Smooth muscle cell (in vitro differentiated cells): ENCODE measurements around the gene SEMA4D. TPM values are rescaled to one million over a fixed set of nuclear protein-coding genes. Genes with fewer than 3 reads are reported as not detected.
"Not testable (repeated sequence)": the region's sequence is repeated elsewhere in the genome, so short reads cannot be mapped to it uniquely, and the experiment has no call there.

Source experiments
- DNase-seq: peaks from one replicate; lab custom pipeline; 2025; ENCODE audit not compliant: unreplicated experiment; lab: John Stamatoyannopoulos, UW
- H2AFZ ChIP-seq: fragments of 200-600 bp; sonication (generic); 2 replicates; pipeline ENCODE4 v1.6.0; 2016; ENCODE audit warnings: antibody characterized with exemption, low read depth, mild to moderate bottlenecking
- H3F3A ChIP-seq: fragments of 200-600 bp; sonication (generic); 2 replicates; pipeline ENCODE4 v1.6.0; 2017; ENCODE audit warnings: antibody characterized with exemption, low read depth
- H3K27ac ChIP-seq: fragments of 200-600 bp; sonication (generic); 2 replicates; pipeline ENCODE4 v1.5.1; 2016; ENCODE audit warnings: low read depth, mild to moderate bottlenecking
- H3K27me3 ChIP-seq: fragments of 200-600 bp; sonication (generic); 2 replicates; pipeline ENCODE4 v1.6.1; 2016; ENCODE audit warnings: low read depth, mild to moderate bottlenecking
- H3K36me3 ChIP-seq: fragments of 200-600 bp; sonication (generic); 2 replicates; pipeline ENCODE4 v1.5.1; 2016; ENCODE audit warnings: low read depth
- H3K4me1 ChIP-seq: fragments of 200-600 bp; sonication (generic); 2 replicates; pipeline ENCODE4 v1.5.1; 2016; ENCODE audit warnings: low read depth
- H3K4me2 ChIP-seq: fragments of 200-600 bp; sonication (generic); 2 replicates; pipeline ENCODE4 v1.6.0; 2016; ENCODE audit warnings: mild to moderate bottlenecking
- H3K4me3 ChIP-seq: fragments of 200-600 bp; sonication (generic); 2 replicates; pipeline ENCODE4 v1.5.1; 2016; ENCODE audit warnings: mild to moderate bottlenecking
- H3K79me2 ChIP-seq: fragments of 200-600 bp; sonication (generic); 2 replicates; pipeline ENCODE4 v1.6.0; 2016; ENCODE audit warnings: low read depth, mild to moderate bottlenecking
- H3K9ac ChIP-seq: fragments of 200-600 bp; sonication (generic); 2 replicates; pipeline ENCODE4 v1.6.0; 2016; ENCODE audit warnings: low read depth
- H3K9me3 ChIP-seq: fragments of 200-600 bp; sonication (generic); replicated peaks from 2 replicates; pipeline ENCODE4 v1.5.1; 2016; ENCODE audit warnings: low read depth
- H4K20me1 ChIP-seq: fragments of 200-600 bp; sonication (generic); 2 replicates; pipeline ENCODE4 v1.6.0; 2016; ENCODE audit warnings: low read depth
- WGBS: methylation state at CpG from one replicate; pipeline ENCODE4 v1.1.7; 2016; ENCODE audit warnings: low lambda C conversion rate; 5-methylcytosine and 5-hydroxymethylcytosine counted together
- polyA plus RNA-seq: library from polyadenylated mRNA; unstranded; fragments of >200 nt; fragmentation: Nextera tagmentation; extraction: Ambion mirVana; gene quantifications from 2 replicates; pipeline ENCODE4 v1.2.1, GENCODE V29; 2016
- total RNA-seq: library from RNA; depleted of rRNA; stranded (reverse); fragments of >200 nt; gene quantifications from 2 replicates; pipeline ENCODE4 v1.2.3, GENCODE V29; 2014
- TF ChIP-seq, protein P1 (sequence below): fragments of 200-600 bp; sonication (generic); IDR thresholded peaks from 2 replicates; pipeline ENCODE4 v1.5.1; 2017; ENCODE audit warnings: borderline replicate concordance, mild to moderate bottlenecking, antibody characterized with exemption; ENCODE audit not compliant: insufficient read depth, poor library complexity, severe bottlenecking

SEMA4D gene
- total and polyA plus RNA-seq, 2 experiments from 2014 or later = 0.63 to 2.7 TPM

DNA sequence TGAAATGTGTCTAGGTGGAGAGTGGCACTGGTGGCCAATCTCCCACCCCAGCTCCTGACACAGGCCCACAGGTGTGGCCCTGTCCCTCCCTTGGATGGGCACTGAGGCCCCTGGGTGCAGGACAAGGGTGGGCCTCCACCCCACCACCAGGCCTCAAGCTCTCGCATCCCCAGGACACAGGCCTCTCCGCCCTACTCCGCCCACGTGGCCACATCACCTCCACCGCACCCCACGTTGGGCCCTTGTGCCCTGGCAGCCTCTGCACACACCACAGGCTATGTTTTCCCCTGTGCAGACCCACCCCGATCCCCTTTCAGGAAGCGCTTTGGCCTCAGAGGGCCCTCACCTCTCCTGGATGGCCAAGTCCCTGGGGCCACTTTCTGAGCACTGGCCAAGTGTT is 124.9 kb downstream of the SEMA4D start:
- no peaks in the 10 kb centered on the region for H3F3A ChIP-seq
- TF ChIP-seq, protein P1, sequence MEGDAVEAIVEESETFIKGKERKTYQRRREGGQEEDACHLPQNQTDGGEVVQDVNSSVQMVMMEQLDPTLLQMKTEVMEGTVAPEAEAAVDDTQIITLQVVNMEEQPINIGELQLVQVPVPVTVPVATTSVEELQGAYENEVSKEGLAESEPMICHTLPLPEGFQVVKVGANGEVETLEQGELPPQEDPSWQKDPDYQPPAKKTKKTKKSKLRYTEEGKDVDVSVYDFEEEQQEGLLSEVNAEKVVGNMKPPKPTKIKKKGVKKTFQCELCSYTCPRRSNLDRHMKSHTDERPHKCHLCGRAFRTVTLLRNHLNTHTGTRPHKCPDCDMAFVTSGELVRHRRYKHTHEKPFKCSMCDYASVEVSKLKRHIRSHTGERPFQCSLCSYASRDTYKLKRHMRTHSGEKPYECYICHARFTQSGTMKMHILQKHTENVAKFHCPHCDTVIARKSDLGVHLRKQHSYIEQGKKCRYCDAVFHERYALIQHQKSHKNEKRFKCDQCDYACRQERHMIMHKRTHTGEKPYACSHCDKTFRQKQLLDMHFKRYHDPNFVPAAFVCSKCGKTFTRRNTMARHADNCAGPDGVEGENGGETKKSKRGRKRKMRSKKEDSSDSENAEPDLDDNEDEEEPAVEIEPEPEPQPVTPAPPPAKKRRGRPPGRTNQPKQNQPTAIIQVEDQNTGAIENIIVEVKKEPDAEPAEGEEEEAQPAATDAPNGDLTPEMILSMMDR = no peak

DNA sequence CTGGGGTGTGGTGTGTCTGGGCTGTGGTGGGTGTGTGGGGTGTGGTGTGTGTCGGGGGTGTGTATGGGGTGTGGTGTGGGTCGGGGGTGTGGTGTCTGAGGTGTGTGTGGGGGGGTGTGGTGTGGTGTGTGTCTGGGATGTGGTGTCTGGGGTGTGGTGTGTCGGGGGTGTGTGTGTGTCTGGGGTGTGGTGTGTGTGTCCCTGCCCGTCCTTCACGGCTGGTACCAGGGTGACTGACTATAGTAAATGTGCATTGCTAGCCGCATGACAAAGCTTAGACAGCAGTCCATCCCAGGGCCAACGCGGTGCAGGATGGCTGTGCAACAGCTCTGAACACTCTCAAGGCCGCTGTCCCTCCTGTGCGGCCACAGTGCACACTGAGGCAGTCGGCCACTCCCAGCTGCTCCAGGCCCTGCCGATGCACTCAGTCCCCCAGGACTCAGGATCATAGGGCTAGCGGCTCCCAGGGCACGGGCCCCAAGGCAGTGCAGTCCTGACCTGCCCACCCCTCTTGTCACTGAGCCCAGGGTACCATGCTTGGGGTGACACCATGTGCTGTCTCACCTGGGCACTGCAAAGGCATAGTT is 125.6 kb downstream of the SEMA4D start:
- no peak overlapping the region for H3K27ac ChIP-seq
- H3K27me3 ChIP-seq = no peaks in the 10 kb centered on the region
- H3K9ac ChIP-seq = no peak overlapping the region
- no peaks in the 10 kb centered on the region for H4K20me1 ChIP-seq
- H3F3A ChIP-seq = no peaks in the 10 kb centered on the region
- H2AFZ ChIP-seq = no peak overlapping the region
- H3K4me2 ChIP-seq = no peak overlapping the region
- H3K4me3 ChIP-seq = no peak overlapping the region
- H3K36me3 ChIP-seq = no peaks in the 10 kb centered on the region
- H3K4me1 ChIP-seq = peaks cover 4% of the 10 kb centered on the region
- TF ChIP-seq, protein P1 = no peak
- no peak for DNase-seq
- H3K9me3 ChIP-seq = no peaks in the 10 kb centered on the region
- no peaks in the 10 kb centered on the region for H3K79me2 ChIP-seq
- WGBS = 93% methylated on average over 11 of the region's 14 CpGs

More for the DNA sequence above, 124.9 kb downstream of the SEMA4D start:
- Histone ChIP-seq H3K27me3 (no peaks in the 10 kb centered on the region), H3K27ac (no peak overlapping the region), H3K4me3 (no peak overlapping the region), H3K9ac (no peak overlapping the region), H3K79me2 (no peaks in the 10 kb centered on the region), H3K4me1 (peaks cover 4% of the 10 kb centered on the region), H2AFZ (no peak overlapping the region), H4K20me1 (no peaks in the 10 kb centered on the region), H3K36me3 (no peaks in the 10 kb centered on the region), H3K4me2 (no peak overlapping the region), H3K9me3 (no peaks in the 10 kb centered on the region)
- DNase-seq = no peak
- WGBS = 96% methylated on average over 8 of the region's 8 CpGs

DNA sequence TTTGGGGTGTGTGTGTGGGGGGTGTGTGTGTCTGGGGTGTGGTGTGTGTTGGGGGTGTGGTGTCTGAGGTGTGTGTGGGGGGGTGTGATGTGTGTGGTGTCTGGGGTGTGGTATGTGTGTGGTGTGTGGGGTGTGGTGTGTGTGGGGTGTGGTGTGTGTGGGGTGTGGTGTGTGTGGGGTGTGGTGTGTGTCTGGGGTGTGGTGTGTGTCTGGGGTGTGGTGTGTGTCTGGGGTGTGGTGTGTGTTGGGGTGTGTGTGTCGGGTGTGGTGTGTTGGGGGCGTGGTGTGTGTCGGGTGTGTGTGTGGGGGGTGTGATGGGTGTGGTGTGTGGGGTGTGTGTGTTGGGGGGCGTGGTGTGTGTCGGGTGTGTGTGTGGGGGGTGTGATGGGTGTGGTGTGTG is 126.1 kb downstream of the SEMA4D start:
- not testable (repeated sequence) for H3K4me1 ChIP-seq, H3K79me2 ChIP-seq, H3F3A ChIP-seq, H2AFZ ChIP-seq, H3K27ac ChIP-seq, H3K36me3 ChIP-seq, H3K27me3 ChIP-seq, DNase-seq, H3K4me2 ChIP-seq, H3K9me3 ChIP-seq, H3K4me3 ChIP-seq, H3K9ac ChIP-seq, H4K20me1 ChIP-seq
- no CpG with 5 or more reads among the region's 5 CpGs for WGBS

DNA sequence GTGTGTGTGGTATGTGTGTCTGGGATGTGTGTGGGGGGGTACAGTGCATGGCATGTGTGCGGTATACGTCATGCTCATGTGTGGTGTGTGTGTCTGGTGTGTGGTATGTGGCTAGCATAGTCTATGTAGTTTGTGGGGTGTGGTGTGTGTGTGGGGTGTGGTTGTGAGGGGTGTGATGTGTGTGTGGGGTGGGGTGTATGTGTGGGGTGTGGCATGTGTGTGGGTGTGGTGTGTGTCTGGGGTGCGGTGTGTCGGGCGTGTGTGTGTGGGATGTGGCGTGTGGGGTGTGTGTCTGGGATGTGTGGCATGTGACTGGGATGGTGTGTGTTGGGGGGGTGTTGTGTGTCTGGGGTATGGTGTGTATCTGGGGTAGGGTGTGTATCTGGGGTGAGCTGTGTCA is 127.3 kb downstream of the SEMA4D start:
- no peak overlapping the region for H3K9ac ChIP-seq
- no peaks in the 10 kb centered on the region for H3K9me3 ChIP-seq
- H3K27me3 ChIP-seq = no peaks in the 10 kb centered on the region
- no peaks in the 10 kb centered on the region for H3F3A ChIP-seq
- no peak overlapping the region for H2AFZ ChIP-seq
- H3K36me3 ChIP-seq = no peaks in the 10 kb centered on the region
- peaks cover 4% of the 10 kb centered on the region for H3K4me1 ChIP-seq
- WGBS = 100% methylated on average over 3 of the region's 6 CpGs
- TF ChIP-seq, protein P1 = no peak
- H3K4me3 ChIP-seq = no peak overlapping the region
- DNase-seq = no peak
- H4K20me1 ChIP-seq = no peaks in the 10 kb centered on the region
- no peak overlapping the region for H3K27ac ChIP-seq
- H3K79me2 ChIP-seq = no peaks in the 10 kb centered on the region
- no peak overlapping the region for H3K4me2 ChIP-seq
